Body of pancreas (tissue), 4 donors: ENCODE data around the gene RAB3GAP2. TPM values are rescaled to one million over a fixed set of nuclear protein-coding genes. Genes with fewer than 3 reads are reported as not detected.

Source experiments
- ATAC-seq: fragments of 150-250 bp; one replicate; pipeline ENCODE4 v1.9.1; 2016
- DNase-seq, 4 donors: peaks; one replicate each; pipeline ENCODE4 v3.0.0-alpha.2; 2019
- H3K27ac ChIP-seq, 4 donors: fragments of 200-600 bp; sonication (generic); 1 replicate in 3 of 4; 2 replicates in 1 of 4; pipeline versions ENCODE4 v1.5.1 to v1.6.1; 2016 to 2019; ENCODE audit warnings: mild to moderate bottlenecking in 1 of 4, mixed read lengths in 1 of 4, moderate library complexity in 1 of 4
- H3K27me3 ChIP-seq, 2 donors: fragments of 200-600 bp; sonication (generic); one replicate each; pipeline ENCODE4 v1.6.0; 2016; ENCODE audit warnings: mild to moderate bottlenecking in 1 of 2
- H3K36me3 ChIP-seq, 2 donors: fragments of 200-600 bp; sonication (generic); replicated peaks in 1 of 2; 2 replicates each; pipeline ENCODE4 v1.5.1; 2016; ENCODE audit warnings: low read depth in 2 of 2; ENCODE audit not compliant: insufficient read depth in 1 of 2
- H3K4me1 ChIP-seq: fragments of 200-600 bp; sonication (generic); one replicate; pipeline ENCODE4 v1.6.0; 2016
- H3K4me3 ChIP-seq, 2 donors: fragments of 200-600 bp; sonication (generic); 1 replicate in 1 of 2; 2 replicates in 1 of 2; pipeline ENCODE4 v1.5.1; 2016 to 2019
- H3K9me3 ChIP-seq, 3 donors: fragments of 200-600 bp; sonication (generic); 1 replicate in 2 of 3; 2 replicates in 1 of 3; pipeline ENCODE4 v1.5.1; 2016
- CTCF ChIP-seq, 7 experiments: fragments of 450-650 bp in 4 of 7; fragments of 200-600 bp in 3 of 7; sonication (generic) in 3 of 7; IDR thresholded peaks; one replicate each; pipeline ENCODE4 v1.5.1; 2016 to 2019; ENCODE audit warnings: antibody characterized with exemption in 7 of 7
- POLR2A ChIP-seq, 3 donors: fragments of 450-650 bp; IDR thresholded peaks; one replicate each; pipeline ENCODE4 v1.6.1; 2016; ENCODE audit warnings: antibody characterized with exemption in 3 of 3, mild to moderate bottlenecking in 2 of 3
- WGBS, 2 donors: methylation state at CpG; one replicate each; pipeline ENCODE4 v1.1.5; 2017; 5-methylcytosine and 5-hydroxymethylcytosine counted together
- intact Hi-C: fragments of 100-400 bp; cut with DNase I; formaldehyde crosslinking; loops from one replicate; pipeline ENCODE4 v1.15.1; 2023
- total RNA-seq, 2 donors: library from RNA; depleted of rRNA; stranded (reverse); fragments of >200 nt; gene quantifications; one replicate each; pipeline ENCODE4 v1.1.0, GENCODE V29; 2016

RAB3GAP2 gene
- total RNA-seq, 2 donors from 2014 or later: 14.5 to 17.5 TPM

DNA sequence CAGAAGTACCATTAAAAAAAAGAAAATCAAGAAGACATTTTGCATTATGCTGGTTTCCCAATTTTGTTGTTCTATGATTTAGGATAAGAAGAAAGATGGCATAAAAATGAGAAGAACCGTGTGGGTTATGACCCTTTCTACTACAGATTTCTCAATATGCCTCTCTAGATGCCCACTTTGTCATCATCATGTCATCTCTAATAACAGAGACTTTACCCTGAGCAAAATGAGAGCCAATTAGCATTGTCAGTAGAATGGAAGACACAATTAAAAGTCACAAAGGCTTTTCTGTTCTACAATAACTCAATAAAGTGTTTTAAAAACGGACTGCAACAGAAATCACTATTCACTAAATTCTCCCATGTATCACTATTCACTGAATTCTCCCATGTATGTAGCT is 85.5 kb downstream of the RAB3GAP2 start:
- H3K27ac ChIP-seq: no peak overlapping the region
- WGBS, 2 donors: 88 to 94% methylated on average over 2 of the region's 2 CpGs
- no peaks in the 10 kb centered on the region for H3K9me3 ChIP-seq
- DNase-seq (no peak), ATAC-seq (no peak)
- H3K27me3 ChIP-seq: no peaks in the 10 kb centered on the region
- TF ChIP-seq CTCF (IDR thresholded peaks at IDR 0.05) (no peak), POLR2A (IDR thresholded peaks at IDR 0.05) (no peak)
- H3K4me1 ChIP-seq: no peaks in the 10 kb centered on the region
- intact Hi-C loops: no loop called here
- H3K36me3 ChIP-seq: peaks cover 0 to 3% of the 10 kb centered on the region in 2 donors
- H3K4me3 ChIP-seq: no peak overlapping the region

DNA sequence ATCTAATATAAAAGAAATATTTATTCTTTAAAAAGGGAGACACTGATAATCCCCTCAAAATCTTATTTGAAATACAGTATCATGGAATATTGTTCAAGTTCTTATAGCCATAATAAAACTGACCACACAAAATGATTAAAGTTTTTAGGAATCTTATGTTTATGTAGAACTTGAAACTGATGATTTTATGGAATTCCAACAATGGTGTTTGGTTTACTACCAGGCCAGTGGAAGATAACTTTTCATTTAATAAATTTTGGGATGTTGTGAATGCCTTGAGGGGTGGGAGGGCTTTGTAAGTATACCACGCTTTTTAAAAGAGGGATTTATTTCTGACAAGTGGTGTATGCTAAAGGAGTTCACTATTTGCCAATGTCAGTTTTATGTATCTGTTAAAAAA is 87.7 kb downstream of the RAB3GAP2 start:
- Histone ChIP-seq H3K27ac (no peak overlapping the region), H3K36me3 (peaks cover 0 to 9% of the 10 kb centered on the region in 2 donors), H3K4me3 (no peak overlapping the region), H3K9me3 (no peaks in the 10 kb centered on the region), H3K4me1 (no peaks in the 10 kb centered on the region), H3K27me3 (no peaks in the 10 kb centered on the region)
- ATAC-seq: no peak
- TF ChIP-seq POLR2A (IDR thresholded peaks at IDR 0.05) (no peak), CTCF (IDR thresholded peaks at IDR 0.05) (no peak)
- no peak for DNase-seq
- 95 to 96% methylated on average over 1 of the region's 1 CpG for WGBS, 2 donors
- intact Hi-C loops: no loop called here

GRCh38 chr1:220182656-220183055 is 89.6 kb downstream of the RAB3GAP2 start:
- H3K9me3 ChIP-seq: no peaks in the 10 kb centered on the region
- no peak overlapping the region for H3K27ac ChIP-seq
- intact Hi-C loops: no loop called here
- H3K4me3 ChIP-seq: no peak overlapping the region
- no peaks in the 10 kb centered on the region for H3K27me3 ChIP-seq
- TF ChIP-seq CTCF (IDR thresholded peaks at IDR 0.05) (no peak), POLR2A (IDR thresholded peaks at IDR 0.05) (no peak)
- peaks cover 0 to 9% of the 10 kb centered on the region in 2 donors for H3K36me3 ChIP-seq
- DNase-seq (no peak), ATAC-seq (no peak)
- 64 to 70% methylated on average over 2 of the region's 2 CpGs for WGBS, 2 donors
- H3K4me1 ChIP-seq: no peaks in the 10 kb centered on the region

DNA sequence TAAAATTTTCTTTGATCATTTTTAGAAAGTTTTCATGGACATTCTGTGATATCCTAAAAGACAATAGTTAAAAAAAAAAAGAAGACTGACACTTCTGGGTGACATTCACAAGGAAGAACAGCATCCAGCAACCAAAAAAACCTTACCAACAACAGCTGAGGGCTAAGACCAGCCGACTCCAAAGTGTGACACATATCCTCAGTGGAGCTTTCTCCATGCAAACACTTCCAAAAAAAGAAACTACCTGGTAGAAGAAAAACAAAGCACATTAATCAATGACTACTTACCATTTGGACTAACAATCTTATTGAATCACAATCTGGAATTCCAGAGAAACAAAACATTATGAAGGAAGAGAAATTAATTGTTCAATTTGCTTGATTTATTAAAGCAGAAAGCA is 90.1 kb downstream of the RAB3GAP2 start:
- peaks cover 0 to 9% of the 10 kb centered on the region in 2 donors for H3K36me3 ChIP-seq
- ATAC-seq (no peak), DNase-seq (no peak)
- no peaks in the 10 kb centered on the region for H3K4me1 ChIP-seq
- intact Hi-C loops: no loop called here
- WGBS, 2 donors: 62 to 71% methylated on average over 1 of the region's 1 CpG
- no peak overlapping the region for H3K4me3 ChIP-seq
- H3K27me3 ChIP-seq: no peaks in the 10 kb centered on the region
- no peak overlapping the region for H3K27ac ChIP-seq
- no peaks in the 10 kb centered on the region for H3K9me3 ChIP-seq
- no peak for TF ChIP-seq CTCF (IDR thresholded peaks at IDR 0.05)
- TF ChIP-seq POLR2A (IDR thresholded peaks at IDR 0.05): no peak

DNA sequence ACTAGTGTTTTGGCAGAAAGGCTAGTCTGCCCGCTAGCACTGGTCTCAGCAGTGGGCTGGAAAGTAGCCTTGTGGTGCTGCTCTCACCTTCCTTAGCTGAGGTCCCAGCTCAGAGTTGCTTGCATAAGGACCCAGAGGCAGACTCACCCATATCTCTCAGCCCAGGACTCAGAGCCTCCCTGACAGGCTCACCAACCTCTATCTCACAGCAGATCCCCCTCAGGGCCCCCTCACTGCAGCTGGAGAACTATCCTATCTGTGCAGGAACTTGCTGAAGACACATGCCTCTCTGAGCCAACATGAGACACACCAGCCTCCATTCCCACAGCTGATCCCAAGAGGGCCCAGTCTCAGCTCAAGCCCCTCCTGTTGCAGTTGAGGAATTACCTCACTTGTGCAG is 95.7 kb downstream of the RAB3GAP2 start:
- ATAC-seq: no peak
- WGBS, 2 donors: 100% methylated on average over 1 of the region's 1 CpG
- intact Hi-C loops: no loop called here

More for the DNA sequence above, 95.7 kb downstream of the RAB3GAP2 start:
- Histone ChIP-seq H3K4me3 (no peak overlapping the region), H3K27me3 (no peaks in the 10 kb centered on the region), H3K9me3 (no peaks in the 10 kb centered on the region), H3K27ac (no peak overlapping the region), H3K4me1 (no peaks in the 10 kb centered on the region), H3K36me3 (peaks cover 0 to 11% of the 10 kb centered on the region in 2 donors)
- TF ChIP-seq CTCF (IDR thresholded peaks at IDR 0.05) (no peak), POLR2A (IDR thresholded peaks at IDR 0.05) (no peak)
- no peak for DNase-seq
